Smooth muscle cell (in vitro differentiated cells): ENCODE data around the gene RGS3. TPM values are rescaled to one million over a fixed set of nuclear protein-coding genes. Genes with fewer than 3 reads are reported as not detected.

Experiments used
- DNase-seq: peaks from one replicate; lab custom pipeline; 2025; ENCODE audit not compliant: unreplicated experiment; lab: John Stamatoyannopoulos, UW
- H2AFZ ChIP-seq: fragments of 200-600 bp; sonication (generic); 2 replicates; pipeline ENCODE4 v1.6.0; 2016; ENCODE audit warnings: antibody characterized with exemption, low read depth, mild to moderate bottlenecking
- H3F3A ChIP-seq: fragments of 200-600 bp; sonication (generic); 2 replicates; pipeline ENCODE4 v1.6.0; 2017; ENCODE audit warnings: antibody characterized with exemption, low read depth
- H3K27ac ChIP-seq: fragments of 200-600 bp; sonication (generic); 2 replicates; pipeline ENCODE4 v1.5.1; 2016; ENCODE audit warnings: low read depth, mild to moderate bottlenecking
- H3K27me3 ChIP-seq: fragments of 200-600 bp; sonication (generic); 2 replicates; pipeline ENCODE4 v1.6.1; 2016; ENCODE audit warnings: low read depth, mild to moderate bottlenecking
- H3K36me3 ChIP-seq: fragments of 200-600 bp; sonication (generic); 2 replicates; pipeline ENCODE4 v1.5.1; 2016; ENCODE audit warnings: low read depth
- H3K4me1 ChIP-seq: fragments of 200-600 bp; sonication (generic); 2 replicates; pipeline ENCODE4 v1.5.1; 2016; ENCODE audit warnings: low read depth
- H3K4me2 ChIP-seq: fragments of 200-600 bp; sonication (generic); 2 replicates; pipeline ENCODE4 v1.6.0; 2016; ENCODE audit warnings: mild to moderate bottlenecking
- H3K4me3 ChIP-seq: fragments of 200-600 bp; sonication (generic); 2 replicates; pipeline ENCODE4 v1.5.1; 2016; ENCODE audit warnings: mild to moderate bottlenecking
- H3K79me2 ChIP-seq: fragments of 200-600 bp; sonication (generic); 2 replicates; pipeline ENCODE4 v1.6.0; 2016; ENCODE audit warnings: low read depth, mild to moderate bottlenecking
- H3K9ac ChIP-seq: fragments of 200-600 bp; sonication (generic); 2 replicates; pipeline ENCODE4 v1.6.0; 2016; ENCODE audit warnings: low read depth
- H3K9me3 ChIP-seq: fragments of 200-600 bp; sonication (generic); replicated peaks from 2 replicates; pipeline ENCODE4 v1.5.1; 2016; ENCODE audit warnings: low read depth
- H4K20me1 ChIP-seq: fragments of 200-600 bp; sonication (generic); 2 replicates; pipeline ENCODE4 v1.6.0; 2016; ENCODE audit warnings: low read depth
- CTCF ChIP-seq: fragments of 200-600 bp; sonication (generic); IDR thresholded peaks from 2 replicates; pipeline ENCODE4 v1.5.1; 2017; ENCODE audit warnings: borderline replicate concordance, mild to moderate bottlenecking, antibody characterized with exemption; ENCODE audit not compliant: insufficient read depth, poor library complexity, severe bottlenecking
- WGBS: methylation state at CpG from one replicate; pipeline ENCODE4 v1.1.7; 2016; ENCODE audit warnings: low lambda C conversion rate; 5-methylcytosine and 5-hydroxymethylcytosine counted together
- polyA plus RNA-seq: library from polyadenylated mRNA; unstranded; fragments of >200 nt; fragmentation: Nextera tagmentation; extraction: Ambion mirVana; gene quantifications from 2 replicates; pipeline ENCODE4 v1.2.1, GENCODE V29; 2016
- total RNA-seq: library from RNA; depleted of rRNA; stranded (reverse); fragments of >200 nt; gene quantifications from 2 replicates; pipeline ENCODE4 v1.2.3, GENCODE V29; 2014

RGS3 gene
- total and polyA plus RNA-seq, 2 experiments from 2014 or later: 43.8 to 108 TPM

GRCh38 chr9:113504725-113505590 is 41.4 kb downstream of the RGS3 start:
- Histone ChIP-seq H3K27ac (no peak overlapping the region), H2AFZ (no peak overlapping the region), H3F3A (no peaks in the 10 kb centered on the region), H3K4me2 (no peak overlapping the region), H3K79me2 (no peaks in the 10 kb centered on the region), H3K4me3 (no peak overlapping the region), H3K36me3 (no peaks in the 10 kb centered on the region), H4K20me1 (no peaks in the 10 kb centered on the region), H3K9me3 (no peaks in the 10 kb centered on the region), H3K4me1 (peaks cover 11% of the 10 kb centered on the region), H3K27me3 (no peaks in the 10 kb centered on the region), H3K9ac (no peak overlapping the region)
- TF ChIP-seq CTCF: no peak
- 95% methylated on average over 9 of the region's 9 CpGs for WGBS
- DNase-seq: no peak

GRCh38 chr9:113506090-113506589 is 42.6 kb downstream of the RGS3 start:
- H3K27ac ChIP-seq: no peak overlapping the region
- no peak overlapping the region for H2AFZ ChIP-seq
- no peaks in the 10 kb centered on the region for H4K20me1 ChIP-seq
- H3K9me3 ChIP-seq: no peaks in the 10 kb centered on the region
- no peaks in the 10 kb centered on the region for H3K79me2 ChIP-seq
- no peak overlapping the region for H3K4me2 ChIP-seq
- no peak overlapping the region for H3K4me3 ChIP-seq
- 85% methylated on average over 9 of the region's 9 CpGs for WGBS
- no peak overlapping the region for H3K9ac ChIP-seq
- H3K27me3 ChIP-seq: no peaks in the 10 kb centered on the region
- TF ChIP-seq CTCF: no peak
- H3K36me3 ChIP-seq: no peaks in the 10 kb centered on the region
- H3F3A ChIP-seq: peaks cover 4% of the 10 kb centered on the region
- peaks cover 11% of the 10 kb centered on the region for H3K4me1 ChIP-seq
- no peak for DNase-seq

- 97% methylated on average over 19 of the region's 19 CpGs for WGBS
- Histone ChIP-seq H3K27ac (no peak overlapping the region), H3K9ac (no peak overlapping the region)
Observed at GRCh38 chr9:113507256-113507655, 43.7 kb downstream of the RGS3 start.

More at GRCh38 chr9:113507256-113507655, 43.7 kb downstream of the RGS3 start:
- Histone ChIP-seq H3K9me3 (no peaks in the 10 kb centered on the region), H3K36me3 (no peaks in the 10 kb centered on the region), H2AFZ (no peak overlapping the region), H4K20me1 (no peaks in the 10 kb centered on the region), H3K79me2 (no peaks in the 10 kb centered on the region), H3K4me1 (peaks cover 19% of the 10 kb centered on the region), H3K27me3 (no peaks in the 10 kb centered on the region), H3K4me2 (no peak overlapping the region), H3F3A (peaks cover 8% of the 10 kb centered on the region), H3K4me3 (no peak overlapping the region)
- TF ChIP-seq CTCF: no peak
- no peak for DNase-seq
